Osteoblast (primary cell): ENCODE measurements around the gene CBLN3. TPM values are rescaled to one million over a fixed set of nuclear protein-coding genes. Genes with fewer than 3 reads are reported as not detected.

Experiments used
- DNase-seq: peaks from one replicate; pipeline ENCODE4 v3.0.0; 2011; ENCODE audit warnings: low spot score, mixed read lengths; ENCODE audit not compliant: insufficient read length; ENCODE audit errors: missing footprints
- H2AFZ ChIP-seq: 2 replicates; pipeline ENCODE4 v1.6.0; 2011; ENCODE audit warnings: mild to moderate bottlenecking, low read length
- H3K27ac ChIP-seq: 2 replicates; pipeline ENCODE4 v1.5.1; 2011; ENCODE audit warnings: mild to moderate bottlenecking, low read depth, low read length, moderate library complexity
- H3K27me3 ChIP-seq: 2 replicates; pipeline ENCODE4 v1.6.0; 2012; ENCODE audit warnings: mild to moderate bottlenecking, control low read depth, inconsistent platforms, low read length, moderate library complexity; ENCODE audit not compliant: insufficient read depth
- H3K36me3 ChIP-seq: 2 replicates; pipeline ENCODE4 v1.5.1; 2011; ENCODE audit warnings: mild to moderate bottlenecking, low read length, control low read depth, moderate library complexity; ENCODE audit not compliant: insufficient read depth
- H3K4me1 ChIP-seq: 2 replicates; pipeline ENCODE4 v1.5.1; 2011; ENCODE audit warnings: mild to moderate bottlenecking, low read length, control low read depth, moderate library complexity; ENCODE audit not compliant: insufficient read depth
- H3K4me2 ChIP-seq: 2 replicates; pipeline ENCODE4 v1.6.0; 2011; ENCODE audit warnings: mild to moderate bottlenecking, low read length; ENCODE audit not compliant: insufficient read depth
- H3K4me3 ChIP-seq: fragments of 200-600 bp; sonication (generic); 3 replicates; pipeline ENCODE4 v1.5.1; 2012; ENCODE audit warnings: mild to moderate bottlenecking, low read length, inconsistent platforms; ENCODE audit not compliant: insufficient read depth
- H3K79me2 ChIP-seq: 2 replicates; pipeline ENCODE4 v1.6.0; 2012; ENCODE audit warnings: mild to moderate bottlenecking, low read length, control low read depth, inconsistent platforms; ENCODE audit not compliant: insufficient read depth
- H3K9me3 ChIP-seq: 2 replicates; pipeline ENCODE4 v1.5.1; 2011; ENCODE audit warnings: low read depth, low read length, control low read depth
- H4K20me1 ChIP-seq: 2 replicates; pipeline ENCODE4 v1.6.0; 2012; ENCODE audit warnings: mild to moderate bottlenecking, low read length, control low read depth; ENCODE audit not compliant: insufficient read depth
- total RNA-seq: library from RNA; depleted of rRNA; stranded (reverse); fragments of >200 nt; gene quantifications from 2 replicates; pipeline ENCODE4 v1.2.3, GENCODE V29; 2012
- TF ChIP-seq, protein P1 (sequence below): IDR thresholded peaks from 2 replicates; pipeline ENCODE4 v1.5.1; 2011; ENCODE audit warnings: mild to moderate bottlenecking, low read depth, low read length, moderate library complexity; ENCODE audit errors: extremely low read depth

CBLN3 gene
- total RNA-seq, 1 donor: 4.0 TPM

DNA sequence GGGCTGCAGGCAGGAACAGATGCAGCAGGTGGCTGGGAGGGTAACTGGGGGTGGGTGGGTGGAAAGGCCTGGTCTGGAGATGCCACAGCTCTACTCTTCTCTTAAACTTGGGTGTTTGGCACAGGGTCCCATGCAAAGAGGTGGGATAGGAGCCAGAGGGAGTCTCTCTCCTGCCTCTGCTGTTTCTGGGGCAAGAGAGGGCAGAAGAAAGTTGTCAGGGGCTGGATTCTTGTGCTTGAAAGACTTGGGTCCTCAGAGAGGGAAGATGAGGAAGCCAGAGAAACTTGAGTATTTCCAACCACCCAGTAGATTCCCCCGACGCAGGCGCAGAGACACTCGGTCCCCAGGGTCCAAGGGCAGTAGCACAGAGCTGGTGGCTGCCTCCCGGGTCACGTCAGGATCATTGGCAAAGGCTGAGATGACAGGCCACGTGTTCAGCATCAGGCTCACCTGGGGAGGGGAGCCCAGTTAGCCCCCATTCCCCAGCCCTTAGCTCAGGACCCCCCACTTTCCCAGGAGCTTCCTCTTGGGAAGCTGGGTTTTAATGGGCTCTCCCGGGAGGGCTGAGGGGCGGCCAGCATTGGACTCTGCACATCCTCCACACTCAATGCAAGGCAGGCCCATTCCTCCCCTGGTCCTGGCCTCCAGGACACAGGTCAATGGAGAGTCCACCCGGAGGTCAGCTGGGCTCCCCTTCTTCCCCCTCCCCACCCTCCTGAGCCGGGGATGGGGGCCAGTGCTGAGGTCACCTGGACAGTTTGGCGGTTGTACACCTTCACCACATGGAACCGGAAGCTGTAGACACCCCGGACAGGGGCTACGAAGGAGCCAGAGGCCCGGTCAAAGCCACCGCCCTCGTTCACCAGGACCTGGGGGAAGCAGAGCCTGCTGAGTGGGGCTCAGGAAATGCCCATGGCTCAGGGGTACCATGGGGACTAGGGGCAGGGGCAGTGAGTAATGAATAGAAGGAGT is 1.6 kb downstream of the CBLN3 start:
- peaks cover 27% of the 10 kb centered on the region for H3K79me2 ChIP-seq
- H3K9me3 ChIP-seq: no peaks in the 10 kb centered on the region
- TF ChIP-seq, protein P1, sequence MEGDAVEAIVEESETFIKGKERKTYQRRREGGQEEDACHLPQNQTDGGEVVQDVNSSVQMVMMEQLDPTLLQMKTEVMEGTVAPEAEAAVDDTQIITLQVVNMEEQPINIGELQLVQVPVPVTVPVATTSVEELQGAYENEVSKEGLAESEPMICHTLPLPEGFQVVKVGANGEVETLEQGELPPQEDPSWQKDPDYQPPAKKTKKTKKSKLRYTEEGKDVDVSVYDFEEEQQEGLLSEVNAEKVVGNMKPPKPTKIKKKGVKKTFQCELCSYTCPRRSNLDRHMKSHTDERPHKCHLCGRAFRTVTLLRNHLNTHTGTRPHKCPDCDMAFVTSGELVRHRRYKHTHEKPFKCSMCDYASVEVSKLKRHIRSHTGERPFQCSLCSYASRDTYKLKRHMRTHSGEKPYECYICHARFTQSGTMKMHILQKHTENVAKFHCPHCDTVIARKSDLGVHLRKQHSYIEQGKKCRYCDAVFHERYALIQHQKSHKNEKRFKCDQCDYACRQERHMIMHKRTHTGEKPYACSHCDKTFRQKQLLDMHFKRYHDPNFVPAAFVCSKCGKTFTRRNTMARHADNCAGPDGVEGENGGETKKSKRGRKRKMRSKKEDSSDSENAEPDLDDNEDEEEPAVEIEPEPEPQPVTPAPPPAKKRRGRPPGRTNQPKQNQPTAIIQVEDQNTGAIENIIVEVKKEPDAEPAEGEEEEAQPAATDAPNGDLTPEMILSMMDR: no peak
- no peak overlapping the region for H3K27ac ChIP-seq
- peaks cover 40% of the 10 kb centered on the region for H3K4me1 ChIP-seq
- H4K20me1 ChIP-seq: peaks cover 17% of the 10 kb centered on the region
- no peak overlapping the region for H3K4me3 ChIP-seq
- peaks cover 9% of the 10 kb centered on the region for H3K36me3 ChIP-seq
- H2AFZ ChIP-seq: no peak overlapping the region
- no peaks in the 10 kb centered on the region for H3K27me3 ChIP-seq
- no peak for DNase-seq
- H3K4me2 ChIP-seq: no peak overlapping the region

DNA sequence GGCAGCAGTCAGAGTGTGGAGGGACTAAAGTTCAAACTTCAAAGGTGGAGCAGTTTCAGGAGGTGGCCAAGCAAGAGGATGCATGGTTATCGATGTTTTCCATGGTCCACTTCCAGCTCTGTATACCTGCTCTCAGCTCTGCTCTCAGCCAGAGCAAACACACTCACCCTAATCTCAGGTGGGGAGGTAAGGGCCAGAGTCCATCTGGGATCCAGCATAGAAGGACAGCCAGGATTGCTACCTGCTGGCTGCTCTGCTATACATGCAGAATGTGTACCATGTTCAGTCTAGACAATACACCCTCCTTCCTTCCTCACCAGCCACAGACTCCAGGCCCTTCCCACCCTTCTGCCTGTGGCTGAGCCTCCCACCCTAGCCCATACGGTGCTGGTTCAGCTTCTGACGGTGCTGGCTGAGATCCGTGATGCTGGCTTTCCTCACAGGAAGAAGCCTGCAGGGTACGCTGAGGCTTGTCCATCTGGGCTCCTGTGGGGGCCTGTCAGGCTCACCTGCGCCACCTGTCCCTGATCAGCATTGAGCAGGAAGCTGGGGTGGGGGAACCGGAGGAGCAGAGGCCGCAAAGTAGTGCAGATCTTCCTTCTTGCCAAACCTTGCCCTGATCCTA is 2.4 kb downstream of the CBLN3 start:
- Histone ChIP-seq H3K36me3 (peaks cover under 1% of the 10 kb centered on the region), H3K4me2 (no peak overlapping the region), H3K9me3 (no peaks in the 10 kb centered on the region), H2AFZ (no peak overlapping the region), H3K27ac (no peak overlapping the region), H3K4me1 (peaks cover 32% of the 10 kb centered on the region), H3K4me3 (no peak overlapping the region), H3K27me3 (no peaks in the 10 kb centered on the region), H3K79me2 (peaks cover 19% of the 10 kb centered on the region), H4K20me1 (peaks cover 9% of the 10 kb centered on the region)
- no peak for DNase-seq
- TF ChIP-seq, protein P1: no peak

DNA sequence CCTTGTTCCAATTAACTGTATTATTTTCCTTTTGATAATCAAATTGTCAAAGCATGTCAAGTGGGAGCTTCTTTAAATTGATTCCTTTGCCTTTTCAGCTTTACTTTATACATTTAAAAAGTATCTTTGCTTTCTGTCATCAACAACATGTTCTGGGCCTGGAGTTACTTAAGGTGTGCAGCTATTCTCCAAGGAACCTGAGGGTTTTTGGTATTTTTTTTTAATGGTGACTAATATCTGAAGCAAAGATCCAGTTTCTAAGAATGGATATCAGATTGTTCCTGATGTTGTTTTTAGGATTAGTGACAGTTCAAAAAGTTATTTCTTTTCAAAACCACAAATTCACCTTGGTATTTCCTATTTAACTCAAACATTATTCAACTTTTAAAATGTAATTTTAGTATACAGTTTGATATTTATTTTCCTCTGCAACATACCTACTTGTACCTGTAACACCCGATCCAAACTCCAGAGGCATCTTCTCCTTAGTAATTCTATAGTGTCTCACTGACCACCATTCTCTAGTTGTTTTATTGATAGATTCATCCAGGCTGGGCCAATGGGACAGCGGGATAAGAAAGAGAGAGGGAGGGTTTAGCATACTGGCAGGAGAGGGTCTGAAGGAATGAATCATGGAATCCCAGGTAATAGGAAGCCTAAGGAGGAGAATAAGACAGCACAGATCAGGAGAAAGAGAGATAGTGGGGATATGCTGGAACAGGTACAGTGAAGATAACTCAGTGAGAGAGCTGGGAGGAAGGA is 3.1 kb downstream of the CBLN3 start:
- peaks cover 13% of the 10 kb centered on the region for H3K79me2 ChIP-seq
- H2AFZ ChIP-seq: no peak overlapping the region
- no peak overlapping the region for H3K4me2 ChIP-seq
- no peak overlapping the region for H3K4me3 ChIP-seq
- H3K27me3 ChIP-seq: no peaks in the 10 kb centered on the region
- peaks cover 26% of the 10 kb centered on the region for H3K4me1 ChIP-seq
- TF ChIP-seq, protein P1: no peak
- H3K9me3 ChIP-seq: no peaks in the 10 kb centered on the region
- no peaks in the 10 kb centered on the region for H3K36me3 ChIP-seq
- H3K27ac ChIP-seq: no peak overlapping the region
- H4K20me1 ChIP-seq: peaks cover 3% of the 10 kb centered on the region
- no peak for DNase-seq
